Lower lobe of right lung (tissue), 2 donors: ENCODE measurements around the gene PDCD1. TPM values are rescaled to one million over a fixed set of nuclear protein-coding genes. Genes with fewer than 3 reads are reported as not detected.
A peak's percentile ranks its signal among the peaks of the same experiment; 100 is the strongest.
"Not testable (repeated sequence)": the region's sequence is repeated elsewhere in the genome, so short reads cannot be mapped to it uniquely, and the experiment has no call there.

ENCODE experiments used
- ATAC-seq, 2 donors: fragments of 200-7000 bp; cut with Tn5 transposase; one replicate each; pipeline ENCODE4 v1.9.1; 2020 to 2022; ENCODE audit warnings: mild to moderate bottlenecking in 2 of 2, moderate library complexity in 2 of 2
- DNase-seq: peaks from one replicate; pipeline ENCODE4 v3.0.0-alpha.2; 2020
- H3K27ac ChIP-seq: fragments of 200-600 bp; one replicate; pipeline ENCODE4 v1.8.0; 2022
- H3K27me3 ChIP-seq: fragments of 200-600 bp; one replicate; pipeline ENCODE4 v1.8.0; 2022; ENCODE audit warnings: low read depth
- H3K36me3 ChIP-seq: fragments of 200-600 bp; one replicate; pipeline ENCODE4 v1.8.0; 2022; ENCODE audit warnings: mild to moderate bottlenecking
- H3K4me1 ChIP-seq: fragments of 200-600 bp; one replicate; pipeline ENCODE4 v1.8.0; 2022
- H3K4me3 ChIP-seq: fragments of 200-600 bp; one replicate; pipeline ENCODE4 v1.8.0; 2022; ENCODE audit warnings: mild to moderate bottlenecking
- H3K9me3 ChIP-seq: fragments of 200-600 bp; one replicate; pipeline ENCODE4 v1.8.0; 2022
- CTCF ChIP-seq: fragments of 200-600 bp; IDR thresholded peaks from one replicate; pipeline ENCODE4 v1.8.0; 2022; ENCODE audit warnings: antibody characterized with exemption, mild to moderate bottlenecking
- intact Hi-C: fragments of 100-400 bp; cut with DNase I; formaldehyde crosslinking; loops from one replicate; pipeline ENCODE4 v1.11.0; 2022
- total RNA-seq: library from RNA; stranded (reverse); fragmentation: NEBNext Ultra II Directional; extraction: Animal tissue kit (Norgen Biotek cat#: 25700); gene quantifications from one replicate; pipeline ENCODE4 v1.2.1, GENCODE V29; 2021
- donor health status: DM: no; HTN: yes; CAD: no; lungs with severe emphysema.

PDCD1 gene
- total RNA-seq, 1 donor from 2014 or later: 1.4 TPM

GRCh38 chr2:241822264-241822623 is 36.5 kb downstream of the PDCD1 start:
- intact Hi-C loops: no loop called here

GRCh38 chr2:241821460-241822263 is 37.0 kb downstream of the PDCD1 start:
- Histone ChIP-seq H3K36me3 (no peaks in the 10 kb centered on the region), H3K4me1 (peaks cover 8% of the 10 kb centered on the region), H3K27ac (no peak overlapping the region), H3K9me3 (no peaks in the 10 kb centered on the region), H3K4me3 (no peak overlapping the region), H3K27me3 (peaks cover 14% of the 10 kb centered on the region)
- no peak for TF ChIP-seq CTCF
- intact Hi-C loops: no loop called here
- ATAC-seq (no peak), DNase-seq (no peak)

More at GRCh38 chr2:241822264-241822623, 36.5 kb downstream of the PDCD1 start:
- peaks cover 2% of the 10 kb centered on the region for H3K9me3 ChIP-seq
- ATAC-seq (no peak), DNase-seq (no peak)
- no peak overlapping the region for H3K27ac ChIP-seq
- no peaks in the 10 kb centered on the region for H3K36me3 ChIP-seq
- peaks cover 4% of the 10 kb centered on the region for H3K4me1 ChIP-seq
- H3K4me3 ChIP-seq: no peak overlapping the region
- no peak for TF ChIP-seq CTCF
- H3K27me3 ChIP-seq: peaks cover 13% of the 10 kb centered on the region

GRCh38 chr2:241820625-241821384 is 37.9 kb downstream of the PDCD1 start:
- Histone ChIP-seq H3K4me1 (peaks cover 8% of the 10 kb centered on the region), H3K27me3 (peaks cover 22% of the 10 kb centered on the region), H3K4me3 (no peak overlapping the region), H3K9me3 (no peaks in the 10 kb centered on the region), H3K36me3 (no peaks in the 10 kb centered on the region), H3K27ac (no peak overlapping the region)
- intact Hi-C loops: no loop called here
- peak; percentile 30 for DNase-seq
- TF ChIP-seq CTCF: no peak
- peak; percentile 14 to 18 for ATAC-seq

- H3K27me3 ChIP-seq: peaks cover 22% of the 10 kb centered on the region
- peak; percentile 38 for DNase-seq
Measured at GRCh38 chr2:241819947-241820624, 38.6 kb downstream of the PDCD1 start.

GRCh38 chr2:241818943-241819270 is 39.8 kb downstream of the PDCD1 start:
- Histone ChIP-seq H3K27ac (no peak overlapping the region), H3K9me3 (no peaks in the 10 kb centered on the region), H3K27me3 (peaks cover 25% of the 10 kb centered on the region), H3K4me1 (peaks cover 8% of the 10 kb centered on the region), H3K36me3 (no peaks in the 10 kb centered on the region), H3K4me3 (no peak overlapping the region)
- no peak for TF ChIP-seq CTCF
- peak; percentile 28 for DNase-seq
- no peak for ATAC-seq
- intact Hi-C loops: no loop called here

More at GRCh38 chr2:241819947-241820624, 38.6 kb downstream of the PDCD1 start:
- H3K36me3 ChIP-seq, H3K9me3 ChIP-seq, ATAC-seq, H3K27ac ChIP-seq, H3K4me1 ChIP-seq, intact Hi-C loops, H3K4me3 ChIP-seq: not testable (repeated sequence)
